Adipocyte (in vitro differentiated cells): ENCODE results near the gene CATSPERD.

Source experiments
- DNase-seq: peaks from one replicate; pipeline ENCODE4 v3.0.0-alpha.2; 2015; ENCODE audit warnings: low read depth
- H3K27me3 ChIP-seq: replicated peaks from 2 replicates; pipeline ENCODE4 v1.7.0; 2013; ENCODE audit warnings: mild to moderate bottlenecking, low read length, moderate library complexity; ENCODE audit not compliant: control insufficient read depth, insufficient read depth
- H3K36me3 ChIP-seq: 2 replicates; pipeline ENCODE4 v1.7.0; 2013; ENCODE audit warnings: low read length, mild to moderate bottlenecking, moderate library complexity; ENCODE audit not compliant: control insufficient read depth, insufficient read depth, severe bottlenecking
- H3K4me1 ChIP-seq: 2 replicates; pipeline ENCODE4 v1.7.0; 2013; ENCODE audit warnings: mild to moderate bottlenecking, low read length, moderate library complexity; ENCODE audit not compliant: control insufficient read depth, insufficient read depth
- H3K4me3 ChIP-seq: 2 replicates; pipeline ENCODE4 v1.7.0; 2013; ENCODE audit warnings: mild to moderate bottlenecking, low read length, moderate library complexity
- H3K9ac ChIP-seq: 2 replicates; pipeline ENCODE4 v1.7.0; 2013; ENCODE audit warnings: mild to moderate bottlenecking, low read length, moderate library complexity
- H3K9me3 ChIP-seq: 2 replicates; pipeline ENCODE4 v1.7.0; 2013; ENCODE audit warnings: mild to moderate bottlenecking, low read length, moderate library complexity; ENCODE audit not compliant: control insufficient read depth

Gene CATSPERD

DNA sequence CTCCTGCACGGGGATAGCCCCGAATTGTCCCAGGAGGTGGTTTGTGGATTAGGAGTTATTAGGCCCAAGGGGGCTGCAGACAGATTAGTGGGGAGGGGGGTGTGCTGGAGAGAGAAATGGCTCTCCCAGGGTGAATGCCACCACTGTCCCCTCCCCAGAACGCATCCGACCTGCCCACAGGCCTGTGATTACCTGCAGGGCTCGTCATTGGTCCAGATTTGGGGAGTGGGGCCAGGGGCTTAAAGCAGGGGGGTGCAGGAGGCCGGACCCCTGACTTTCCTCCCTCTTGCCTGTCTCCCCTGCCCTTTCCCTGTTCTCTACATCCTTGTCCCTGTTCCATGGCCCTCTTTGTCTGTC, 85.7 kb downstream of the CATSPERD start:
- no peak for DNase-seq
- H3K9me3 ChIP-seq: no peaks in the 10 kb centered on the region
- H3K4me1 ChIP-seq: peaks cover 12% of the 10 kb centered on the region
- no peaks in the 10 kb centered on the region for H3K36me3 ChIP-seq
- H3K27me3 ChIP-seq: peaks cover 20% of the 10 kb centered on the region
- no peak overlapping the region for H3K9ac ChIP-seq
- H3K4me3 ChIP-seq: no peak overlapping the region

GRCh38 chr19:5806905-5807304, 86.5 kb downstream of the CATSPERD start:
- H3K4me1 ChIP-seq: peaks cover 10% of the 10 kb centered on the region
- DNase-seq: no peak
- H3K36me3 ChIP-seq: no peaks in the 10 kb centered on the region
- H3K9ac ChIP-seq: no peak overlapping the region
- peaks cover 20% of the 10 kb centered on the region for H3K27me3 ChIP-seq
- no peaks in the 10 kb centered on the region for H3K9me3 ChIP-seq
- H3K4me3 ChIP-seq: no peak overlapping the region

DNA sequence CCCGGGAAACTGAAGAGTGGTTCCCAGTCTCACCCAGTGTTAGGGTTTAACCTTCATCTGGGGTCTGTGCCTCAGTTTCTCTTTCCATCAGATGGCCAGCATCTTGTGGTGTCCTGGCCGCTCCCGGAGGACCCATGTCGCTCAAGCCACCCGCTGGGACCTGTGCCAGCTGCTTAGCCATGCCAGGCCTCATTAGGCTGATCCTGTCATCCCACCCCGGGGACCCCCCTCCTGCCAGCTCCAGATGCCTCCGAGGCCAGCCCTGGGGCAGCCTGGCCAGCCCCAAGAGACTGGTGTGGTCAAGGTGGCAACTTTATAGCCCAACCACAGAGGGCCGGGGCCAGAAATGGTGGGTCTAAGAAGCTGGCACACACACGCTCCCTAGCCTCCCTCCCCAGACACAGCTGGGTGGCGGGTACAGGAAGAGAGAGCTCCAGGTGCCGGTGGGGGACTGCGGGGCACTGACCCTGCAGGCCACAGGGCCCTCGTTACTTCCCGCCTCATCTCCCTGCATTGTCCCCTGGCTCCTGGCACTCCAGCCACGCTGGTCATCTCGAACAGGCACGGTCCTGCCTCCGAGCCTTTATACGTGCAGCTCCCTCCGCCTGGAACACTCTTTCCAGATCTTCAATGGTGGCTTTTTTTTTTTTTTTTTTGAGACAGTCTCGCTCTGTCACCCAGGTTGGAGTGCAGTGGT, 87.8 kb downstream of the CATSPERD start:
- DNase-seq: no peak
- Histone ChIP-seq H3K27me3 (peaks cover 20% of the 10 kb centered on the region), H3K4me3 (no peak overlapping the region), H3K9me3 (no peaks in the 10 kb centered on the region), H3K4me1 (peaks cover 6% of the 10 kb centered on the region), H3K36me3 (no peaks in the 10 kb centered on the region), H3K9ac (no peak overlapping the region)

GRCh38 chr19:5809053-5809452, 88.6 kb downstream of the CATSPERD start:
- Histone ChIP-seq H3K9ac (no peak overlapping the region), H3K27me3 (peaks cover 24% of the 10 kb centered on the region), H3K4me3 (no peak overlapping the region), H3K4me1 (no peaks in the 10 kb centered on the region), H3K36me3 (no peaks in the 10 kb centered on the region), H3K9me3 (no peaks in the 10 kb centered on the region)
- DNase-seq: no peak

DNA sequence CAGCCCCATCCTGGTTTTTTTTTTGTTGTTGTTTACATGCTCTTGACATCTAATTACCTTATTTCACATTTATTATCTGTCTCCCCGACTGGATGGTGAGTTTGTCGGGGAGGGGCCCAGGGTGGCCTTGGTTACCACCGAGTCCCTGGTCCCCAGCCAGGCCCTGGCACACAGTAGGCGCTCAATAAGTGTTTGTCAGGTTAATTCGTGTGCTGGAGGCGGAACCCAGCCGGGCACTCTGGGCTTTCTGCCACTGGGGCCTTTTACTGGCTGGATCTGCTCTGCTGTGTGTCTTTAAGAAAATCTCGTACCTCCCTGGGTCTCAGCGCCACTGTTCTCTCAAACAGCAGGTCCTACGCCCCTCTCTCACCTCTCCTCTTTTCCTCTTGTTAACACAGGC, 89.0 kb downstream of the CATSPERD start:
- Histone ChIP-seq H3K9me3 (no peaks in the 10 kb centered on the region), H3K9ac (no peak overlapping the region), H3K4me3 (no peak overlapping the region), H3K27me3 (peaks cover 28% of the 10 kb centered on the region), H3K4me1 (no peaks in the 10 kb centered on the region), H3K36me3 (no peaks in the 10 kb centered on the region)
- DNase-seq: no peak

DNA sequence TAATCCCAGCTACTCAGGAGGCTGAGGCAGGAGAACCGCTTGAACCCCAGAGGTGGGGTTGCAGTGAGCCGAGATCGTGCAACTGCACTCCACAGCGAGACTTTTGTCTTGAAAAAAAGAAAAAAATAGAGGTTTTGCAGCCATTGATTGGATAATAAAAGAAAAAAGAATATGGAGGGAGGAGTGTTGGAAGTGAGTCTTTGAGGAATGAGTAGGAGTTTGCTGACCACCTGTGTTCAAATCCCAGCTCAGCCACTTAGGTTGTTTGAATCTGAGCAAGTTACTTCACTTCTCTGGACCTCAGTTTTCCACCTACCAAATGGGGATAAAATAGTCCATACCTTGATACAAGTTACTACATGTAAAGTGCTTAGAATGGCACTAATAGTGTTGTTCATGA, 90.7 kb downstream of the CATSPERD start:
- H3K9me3 ChIP-seq: no peaks in the 10 kb centered on the region
- H3K36me3 ChIP-seq: no peaks in the 10 kb centered on the region
- H3K9ac ChIP-seq: no peak overlapping the region
- H3K4me3 ChIP-seq: no peak overlapping the region
- peaks cover 33% of the 10 kb centered on the region for H3K27me3 ChIP-seq
- no peaks in the 10 kb centered on the region for H3K4me1 ChIP-seq
- no peak for DNase-seq

- Histone ChIP-seq H3K4me1 (no peaks in the 10 kb centered on the region), H3K9ac (no peak overlapping the region), H3K27me3 (peaks cover 33% of the 10 kb centered on the region), H3K4me3 (no peak overlapping the region), H3K9me3 (no peaks in the 10 kb centered on the region), H3K36me3 (no peaks in the 10 kb centered on the region)
- no peak for DNase-seq
Measured at GRCh38 chr19:5814123-5814851, 93.8 kb downstream of the CATSPERD start.

DNA sequence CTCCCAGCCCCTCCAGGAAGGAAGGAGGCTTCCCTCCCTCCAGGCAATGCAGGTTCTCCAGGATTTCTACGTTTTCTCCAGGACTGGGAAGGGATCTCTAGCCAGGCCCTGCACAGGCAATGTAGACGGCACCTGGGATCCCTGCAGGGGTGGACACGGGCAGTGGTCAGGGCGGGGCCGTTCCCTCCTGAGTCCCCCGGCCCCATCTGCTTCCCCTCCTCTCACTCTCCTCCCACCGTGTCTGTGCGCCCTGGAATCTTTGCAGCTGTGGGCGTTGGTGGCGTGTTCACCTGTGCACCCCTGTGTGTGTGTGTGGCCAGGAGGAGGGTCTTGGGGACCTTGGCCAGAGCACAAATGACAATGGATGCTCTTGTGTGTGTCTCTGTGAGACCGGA, 94.4 kb downstream of the CATSPERD start:
- H3K27me3 ChIP-seq: peaks cover 33% of the 10 kb centered on the region
- H3K36me3 ChIP-seq: no peaks in the 10 kb centered on the region
- no peaks in the 10 kb centered on the region for H3K4me1 ChIP-seq
- DNase-seq: no peak
- H3K4me3 ChIP-seq: no peak overlapping the region
- no peaks in the 10 kb centered on the region for H3K9me3 ChIP-seq
- no peak overlapping the region for H3K9ac ChIP-seq

GRCh38 chr19:5817218-5817617, 96.8 kb downstream of the CATSPERD start:
- H3K36me3 ChIP-seq: no peaks in the 10 kb centered on the region
- no peak overlapping the region for H3K4me3 ChIP-seq
- no peaks in the 10 kb centered on the region for H3K4me1 ChIP-seq
- H3K27me3 ChIP-seq: peaks cover 34% of the 10 kb centered on the region
- H3K9me3 ChIP-seq: no peaks in the 10 kb centered on the region
- H3K9ac ChIP-seq: no peak overlapping the region
- no peak for DNase-seq

DNA sequence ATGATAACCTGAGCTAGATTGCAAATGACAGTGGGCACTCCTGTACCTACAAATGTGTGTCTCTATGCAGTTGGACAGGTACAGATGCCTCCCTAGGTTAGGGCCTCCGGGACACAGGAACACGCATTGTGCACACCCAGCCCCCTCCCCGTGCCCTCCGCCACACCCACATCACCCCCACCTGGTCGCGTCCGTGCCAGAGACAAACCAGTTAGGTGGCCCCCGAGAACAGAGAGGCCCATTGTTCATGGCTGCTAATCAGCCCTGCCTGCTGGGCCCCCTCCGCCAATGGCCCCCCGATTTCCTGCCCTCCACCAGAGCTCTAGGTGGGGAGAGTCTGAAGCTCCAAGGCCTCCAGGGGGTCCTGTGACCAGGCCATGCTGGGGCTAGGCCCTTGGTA, 98.2 kb downstream of the CATSPERD start:
- Histone ChIP-seq H3K4me3 (no peak overlapping the region), H3K9ac (no peak overlapping the region)

DNA sequence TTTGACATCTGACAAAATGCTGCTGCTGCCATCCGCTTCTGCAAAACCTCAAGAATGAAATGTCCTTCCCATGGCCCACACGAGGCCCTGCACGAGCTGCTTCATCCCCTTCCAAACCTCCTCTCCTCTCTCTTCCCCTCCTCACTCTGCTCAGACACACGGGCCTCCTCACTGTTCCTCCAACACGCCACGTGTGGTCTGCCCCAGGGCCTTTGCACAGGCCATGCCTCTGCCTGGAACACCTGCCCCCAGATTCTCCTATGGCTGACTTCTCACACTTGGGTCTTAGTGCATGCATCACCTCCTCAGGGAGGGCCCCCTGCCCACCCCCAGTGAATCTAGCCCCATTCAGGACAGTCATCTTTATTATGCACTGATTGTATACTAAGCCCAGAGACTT, 100.3 kb downstream of the CATSPERD start:
- no peaks in the 10 kb centered on the region for H3K4me1 ChIP-seq
- peaks cover 24% of the 10 kb centered on the region for H3K27me3 ChIP-seq
- no peak overlapping the region for H3K4me3 ChIP-seq
- no peaks in the 10 kb centered on the region for H3K36me3 ChIP-seq
- no peak overlapping the region for H3K9ac ChIP-seq
- no peaks in the 10 kb centered on the region for H3K9me3 ChIP-seq
- DNase-seq: no peak

More for the DNA sequence above, 98.2 kb downstream of the CATSPERD start:
- peaks cover 38% of the 10 kb centered on the region for H3K27me3 ChIP-seq
- H3K9me3 ChIP-seq: no peaks in the 10 kb centered on the region
- DNase-seq: no peak
- H3K36me3 ChIP-seq: no peaks in the 10 kb centered on the region
- H3K4me1 ChIP-seq: no peaks in the 10 kb centered on the region
